Left lung (tissue), 10 donors: ENCODE data around the gene TMEM219. TPM values are rescaled to one million over a fixed set of nuclear protein-coding genes. Genes with fewer than 3 reads are reported as not detected.

Source experiments
- ATAC-seq: fragments of 200-7000 bp; cut with Tn5 transposase; one replicate; pipeline ENCODE4 v1.9.1; 2020; ENCODE audit warnings: moderate library complexity
- DNase-seq, 4 donors: peaks; one replicate each; pipeline ENCODE4 v3.0.0-alpha.2; 2013 to 2020
- H3K27ac ChIP-seq, 2 donors: fragments of 200-600 bp; sonication (generic) in 1 of 2; one replicate each; pipeline versions ENCODE4 v1.5.0 to v1.8.0; 2020 to 2021
- H3K27me3 ChIP-seq, 2 donors: fragments of 200-600 bp; sonication (generic) in 1 of 2; one replicate each; pipeline versions ENCODE4 v1.5.0 to v1.8.0; 2020 to 2021
- H3K36me3 ChIP-seq, 2 donors: fragments of 200-600 bp; sonication (generic) in 1 of 2; one replicate each; pipeline versions ENCODE4 v1.5.0 to v1.8.0; 2020 to 2021
- H3K4me1 ChIP-seq, 2 donors: fragments of 200-600 bp; one replicate each; pipeline ENCODE4 v1.8.0; 2021
- H3K4me3 ChIP-seq, 2 donors: fragments of 200-600 bp; sonication (generic) in 1 of 2; one replicate each; pipeline versions ENCODE4 v1.5.0 to v1.8.0; 2020 to 2021; ENCODE audit warnings: mild to moderate bottlenecking in 1 of 2
- H3K9me3 ChIP-seq, 2 donors: fragments of 200-600 bp; sonication (generic) in 1 of 2; one replicate each; pipeline versions ENCODE4 v1.5.0 to v1.8.0; 2020 to 2021
- CTCF ChIP-seq, 2 donors: fragments of 200-600 bp; sonication (generic) in 1 of 2; IDR thresholded peaks; one replicate each; pipeline versions ENCODE4 v1.5.0 to v1.8.0; 2021; ENCODE audit warnings: antibody characterized with exemption in 2 of 2
- intact Hi-C, 2 donors: fragments of 100-400 bp; cut with DNase I; formaldehyde crosslinking; loops; one replicate each; pipeline versions ENCODE4 v1.11.2 to v1.14.2; 2022
- polyA plus RNA-seq, 6 donors: library from polyadenylated mRNA; unstranded; fragments of 120-200 nt; gene quantifications; one replicate each; pipeline ENCODE4 v1.2.1, GENCODE V29; 2013; ENCODE audit not compliant: insufficient read length in 6 of 6
- total RNA-seq, 2 donors: library from RNA; stranded (reverse); fragmentation: NEBNext Ultra II Directional; extraction: Animal tissue kit (Norgen Biotek cat#: 25700); gene quantifications; one replicate each; pipeline ENCODE4 v1.2.1, GENCODE V29; 2021
- donor health status: DM: no; HTN: yes; CAD: no.
- donor health status: DM: no; HTN: no; CAD: no.

Gene TMEM219
- total and polyA plus RNA-seq, 8 donors, result 103 to 154 (median 118) TPM

GRCh38 chr16:29988346-29989075, 26.6 kb downstream of the TMEM219 start:
- Histone ChIP-seq H3K4me1 (peaks cover 16 to 37% of the 10 kb centered on the region in 2 donors), H3K36me3 (peaks cover 12 to 100% of the 10 kb centered on the region in 2 donors), H3K27me3 (no peaks in the 10 kb centered on the region), H3K27ac (peak overlapping the region; percentile 59 to 72), H3K9me3 (no peaks in the 10 kb centered on the region), H3K4me3 (no peak overlapping the region)
- ATAC-seq (peak; percentile 6), DNase-seq (peak in 1 of 4 donors; percentile 58)
- intact Hi-C loops, result no loop called here
- no peak for TF ChIP-seq CTCF (IDR thresholded peaks at IDR 0.05)

GRCh38 chr16:29989111-29989858, 27.4 kb downstream of the TMEM219 start:
- Histone ChIP-seq H3K36me3 (peaks cover 12 to 98% of the 10 kb centered on the region in 2 donors), H3K9me3 (no peaks in the 10 kb centered on the region), H3K4me3 (no peak overlapping the region), H3K4me1 (peaks cover 13 to 44% of the 10 kb centered on the region in 2 donors), H3K27ac (peak overlapping the region; percentile 59 to 72), H3K27me3 (no peaks in the 10 kb centered on the region)
- TF ChIP-seq CTCF (IDR thresholded peaks at IDR 0.05), result no peak
- ATAC-seq (peak; percentile 79), DNase-seq (peak in 3 of 4 donors; percentile 42 to 80 (median 75))
- intact Hi-C loops, result no loop called here

DNA sequence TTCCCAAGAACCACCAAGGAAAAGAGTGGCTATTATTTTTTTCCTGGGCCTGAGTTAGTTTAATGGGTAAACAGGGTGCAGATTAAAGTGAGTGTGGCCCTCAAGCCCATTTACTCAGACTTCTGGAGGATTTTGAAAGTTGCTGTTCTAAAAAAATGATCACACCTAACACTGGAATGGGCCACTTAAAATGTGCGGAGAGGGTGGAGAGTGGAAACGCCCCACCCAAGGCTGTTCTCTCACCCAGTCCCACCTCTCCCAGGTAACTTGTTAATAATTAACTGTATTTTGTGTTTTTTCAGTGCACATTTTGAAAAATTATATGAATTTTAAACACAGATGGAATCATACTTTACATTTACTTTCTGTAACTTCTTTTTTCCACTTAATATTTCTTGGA, 28.2 kb downstream of the TMEM219 start:
- H3K27me3 ChIP-seq, result no peaks in the 10 kb centered on the region
- peak in 1 of 4 donors; percentile 47 for DNase-seq

GRCh38 chr16:29990883-29991570, 29.1 kb downstream of the TMEM219 start:
- peak in 1 of 4 donors; percentile 70 for DNase-seq
- no peak for TF ChIP-seq CTCF (IDR thresholded peaks at IDR 0.05)
- no peaks in the 10 kb centered on the region for H3K27me3 ChIP-seq
- H3K4me1 ChIP-seq, result peaks cover 17 to 49% of the 10 kb centered on the region in 2 donors
- H3K9me3 ChIP-seq, result no peaks in the 10 kb centered on the region
- peak overlapping the region; percentile 59 to 67 for H3K27ac ChIP-seq
- no peak for ATAC-seq
- H3K36me3 ChIP-seq, result peaks cover under 1 to 80% of the 10 kb centered on the region in 2 donors
- no peak overlapping the region for H3K4me3 ChIP-seq
- intact Hi-C loops, result no loop called here

More for the DNA sequence above, 28.2 kb downstream of the TMEM219 start:
- no peak overlapping the region for H3K4me3 ChIP-seq
- peaks cover 17 to 52% of the 10 kb centered on the region in 2 donors for H3K4me1 ChIP-seq
- intact Hi-C loops, result no loop called here
- H3K9me3 ChIP-seq, result no peaks in the 10 kb centered on the region
- peaks cover 11 to 90% of the 10 kb centered on the region in 2 donors for H3K36me3 ChIP-seq
- H3K27ac ChIP-seq, result peak overlapping the region; percentile 59 to 72
- peak; percentile 70 for ATAC-seq
- TF ChIP-seq CTCF (IDR thresholded peaks at IDR 0.05), result no peak
